NCI-H345 treated with DMSO at 0.1 percent for 48 hours (cell line): ENCODE data around the gene RCC2.
A peak's percentile ranks its signal among the peaks of the same experiment; 100 is the strongest.
"Not testable (repeated sequence)": the region's sequence is repeated elsewhere in the genome, so short reads cannot be mapped to it uniquely, and the experiment has no call there.

ENCODE experiments used
- DNase-seq: peaks from one replicate; lab custom pipeline; 2025; ENCODE audit not compliant: unreplicated experiment; lab: John Stamatoyannopoulos, UW

The RCC2 gene

DNA sequence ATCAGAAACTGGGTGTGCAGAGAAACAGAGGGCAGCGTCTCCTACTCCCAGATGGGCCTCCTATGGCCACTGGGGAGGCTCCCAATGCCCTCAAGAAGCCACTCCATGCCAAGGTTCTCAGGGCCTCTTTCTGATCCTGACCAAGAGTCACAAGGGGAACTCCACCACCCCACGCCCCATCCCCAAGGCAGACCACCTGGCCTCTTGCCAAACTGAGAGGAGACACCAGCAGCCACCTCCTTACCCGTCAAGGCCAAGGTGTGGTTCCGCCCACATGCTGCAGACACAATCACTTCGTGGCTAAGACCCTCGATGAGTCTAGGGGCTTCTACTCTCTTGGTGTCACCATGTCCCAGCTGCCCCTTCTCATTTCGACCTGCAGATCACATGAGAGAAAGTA is 17.0 kb downstream of the RCC2 start:
- no peak for DNase-seq

DNA sequence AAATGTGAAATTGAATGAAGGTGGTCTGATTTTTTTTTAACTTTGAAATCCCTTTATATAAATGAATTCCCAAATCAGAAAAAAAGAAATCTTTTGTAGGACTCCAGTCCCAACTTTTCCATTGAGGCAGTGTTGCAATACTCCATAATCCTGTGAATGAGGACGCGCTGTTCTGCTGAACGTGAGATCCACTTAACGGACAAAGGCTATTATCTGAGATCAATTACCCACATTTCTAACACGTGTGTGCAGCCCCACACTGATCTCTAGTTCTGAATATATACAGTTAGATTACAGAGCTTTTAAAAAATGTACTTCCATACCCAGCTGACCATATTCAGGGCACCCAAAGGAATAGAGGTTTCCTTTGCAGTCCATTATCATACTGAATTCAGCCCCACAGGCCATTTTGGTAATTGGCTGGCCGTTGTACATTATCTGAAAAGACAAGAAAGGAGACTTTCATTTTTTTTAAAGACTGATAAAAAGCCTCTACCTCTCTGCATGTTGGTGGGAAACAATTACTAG is 19.0 kb downstream of the RCC2 start:
- no peak for DNase-seq

DNA sequence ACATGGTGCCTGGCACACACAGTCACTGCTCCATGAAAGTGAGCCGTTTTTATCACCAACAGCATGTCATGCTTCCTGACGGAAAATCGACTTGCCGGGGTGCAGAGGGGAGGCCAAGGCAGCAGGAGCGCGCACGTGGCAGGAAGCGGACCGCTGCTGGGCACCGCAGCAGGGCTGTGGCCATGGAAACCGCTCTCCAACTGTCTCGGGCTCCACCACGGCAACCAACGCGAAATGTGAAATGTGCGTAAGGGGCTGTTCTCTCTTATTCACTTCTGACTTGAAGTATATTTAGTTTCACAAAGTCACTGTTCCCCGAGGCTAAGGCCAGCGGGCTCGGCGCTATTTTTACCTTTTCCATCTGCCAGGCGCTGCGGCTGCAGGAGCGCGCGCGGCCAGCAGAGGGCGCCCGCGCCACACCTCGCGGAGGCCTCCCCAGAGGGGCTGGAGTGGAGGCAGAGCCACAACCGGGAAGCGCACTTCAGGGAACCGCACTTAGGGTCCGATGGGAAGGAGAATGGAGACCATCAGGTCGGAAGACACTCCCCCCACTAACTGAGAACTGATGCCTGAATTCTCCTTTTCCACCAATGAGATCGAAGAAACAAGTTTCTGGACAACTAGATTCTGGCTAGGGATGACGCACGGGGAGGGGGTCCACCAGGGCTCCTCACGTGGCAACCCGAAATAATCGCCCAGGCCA is 19.7 kb downstream of the RCC2 start:
- DNase-seq: no peak

DNA sequence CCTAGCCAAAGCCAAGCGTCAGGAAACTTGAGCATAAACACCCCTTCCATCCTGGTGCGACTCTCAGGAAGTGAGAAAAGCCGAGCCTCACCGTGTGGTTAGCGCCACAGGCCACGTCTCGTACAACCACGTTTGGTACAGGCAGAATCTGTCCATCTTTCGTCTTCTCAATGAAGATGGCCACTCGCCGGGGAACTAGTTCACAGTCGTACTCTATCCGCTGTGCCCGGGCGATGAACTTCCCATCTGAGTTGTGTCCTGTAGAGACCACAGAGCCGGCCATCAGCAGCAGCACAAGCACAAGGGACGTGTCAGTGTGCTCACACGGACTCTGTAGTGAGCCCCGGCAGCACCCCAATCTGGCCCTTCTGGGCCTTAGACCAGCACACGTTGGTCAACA is 23.1 kb downstream of the RCC2 start:
- DNase-seq: no peak

DNA sequence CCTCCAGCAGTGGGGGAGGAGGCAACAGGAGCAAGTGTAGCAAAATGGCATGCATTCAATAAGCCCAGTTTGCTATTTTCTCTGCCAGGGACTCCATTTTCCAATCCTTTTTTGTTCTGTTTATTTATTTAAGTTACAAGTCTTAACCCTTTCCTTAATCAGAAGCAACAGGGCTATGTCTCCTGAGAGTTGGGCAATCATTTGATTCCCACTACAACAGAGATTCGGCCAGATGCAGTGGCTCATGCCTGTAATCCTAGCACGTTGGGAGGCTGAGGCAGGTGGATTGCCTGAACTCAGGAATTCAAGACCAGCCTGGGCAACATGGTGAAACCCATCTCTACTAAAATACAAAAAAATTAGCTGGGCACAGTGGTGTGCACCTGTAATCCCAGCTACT is 25.5 kb downstream of the RCC2 start:
- no peak for DNase-seq

DNA sequence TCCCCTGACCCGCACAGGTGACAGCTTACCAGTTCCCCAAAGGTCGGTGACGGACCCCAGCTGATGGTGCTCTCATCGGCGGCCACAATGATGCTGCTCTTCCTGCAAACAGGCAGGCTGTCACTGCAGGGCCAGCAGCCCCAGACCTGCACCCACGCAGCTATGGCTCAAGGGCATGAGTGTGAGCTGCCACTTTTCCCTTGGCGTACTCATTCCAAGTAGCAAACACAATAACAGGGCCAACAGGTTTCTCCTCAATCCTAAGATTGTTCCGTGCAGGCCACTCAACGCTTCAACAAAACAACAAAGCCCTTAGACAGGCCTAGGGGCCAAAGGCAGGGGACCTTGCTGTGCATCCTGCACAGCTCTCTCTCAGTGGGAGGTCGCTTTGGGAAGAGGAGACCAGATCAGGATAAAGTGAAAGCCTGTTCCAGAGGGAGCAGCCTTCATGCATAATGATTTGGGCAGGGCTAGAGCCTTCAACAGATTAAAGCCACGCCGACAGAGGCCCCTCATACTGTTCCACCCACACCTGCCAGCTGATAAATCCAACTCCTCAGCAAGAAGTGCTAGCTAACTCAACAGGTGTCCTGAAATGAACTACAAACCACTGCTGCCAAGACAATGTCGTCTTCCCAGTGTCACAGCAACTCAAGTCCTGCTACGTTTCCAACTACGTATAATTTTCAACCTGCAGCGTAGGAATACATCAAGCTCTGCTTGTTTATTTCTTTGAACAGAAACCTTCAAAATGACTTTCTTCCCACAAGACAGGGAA is 27.2 kb downstream of the RCC2 start:
- no peak for DNase-seq

DNA sequence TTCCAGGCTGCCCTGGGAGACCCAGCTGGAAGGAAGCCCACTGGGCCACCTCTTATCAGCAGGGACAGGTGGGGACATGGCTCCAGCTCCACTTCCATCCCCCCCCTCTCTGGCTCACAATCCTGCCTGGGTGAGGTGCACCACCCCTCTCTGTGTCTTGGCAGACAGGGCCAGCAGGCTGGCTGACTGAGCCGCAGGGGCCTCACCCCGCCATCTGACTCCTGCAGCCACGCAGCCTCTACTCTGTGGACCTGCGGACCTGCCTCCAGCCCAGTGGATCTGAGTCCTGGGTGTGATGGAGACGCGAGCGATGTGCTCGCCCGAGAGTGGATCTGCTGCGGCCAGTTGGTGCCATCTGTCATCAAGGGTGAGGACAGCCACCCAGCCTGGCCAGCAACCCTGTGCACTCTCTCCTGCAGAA is 30.1 kb downstream of the RCC2 start:
- DNase-seq: no peak

DNA sequence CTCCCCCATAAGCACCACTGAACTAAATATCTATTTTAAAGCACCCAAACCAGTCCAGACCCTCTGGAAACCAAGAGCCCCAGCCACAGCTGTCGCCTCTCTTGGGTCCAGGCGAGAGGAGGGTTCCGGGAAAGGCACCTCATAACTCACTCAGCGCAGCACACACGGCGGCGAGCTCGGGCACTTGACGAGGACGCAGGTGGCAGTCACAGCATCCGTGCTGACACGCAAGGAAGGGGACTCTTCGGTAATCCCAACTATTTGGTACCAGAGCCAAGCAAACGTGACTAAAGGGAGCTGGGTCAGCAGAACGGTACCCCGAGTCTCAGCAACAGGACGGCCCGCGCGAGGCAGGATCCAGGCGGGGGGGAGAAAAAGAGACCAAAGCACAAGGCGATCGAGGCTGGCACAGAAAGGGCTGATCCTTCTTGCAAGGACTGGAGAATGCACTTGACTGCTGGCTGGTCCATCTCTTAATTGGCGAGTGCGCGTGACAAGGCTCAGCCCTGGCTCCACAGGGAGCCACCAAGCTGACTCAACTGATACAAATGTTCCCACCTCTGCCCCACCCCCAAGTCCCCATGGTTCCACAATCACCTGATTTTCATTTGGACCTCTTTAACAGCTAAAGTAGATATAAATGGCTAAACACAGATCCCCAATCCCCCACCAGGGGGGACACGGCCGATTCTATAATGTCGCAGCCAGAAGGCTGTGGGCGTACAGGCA is 31.5 kb downstream of the RCC2 start:
- not testable (repeated sequence) for DNase-seq

DNA sequence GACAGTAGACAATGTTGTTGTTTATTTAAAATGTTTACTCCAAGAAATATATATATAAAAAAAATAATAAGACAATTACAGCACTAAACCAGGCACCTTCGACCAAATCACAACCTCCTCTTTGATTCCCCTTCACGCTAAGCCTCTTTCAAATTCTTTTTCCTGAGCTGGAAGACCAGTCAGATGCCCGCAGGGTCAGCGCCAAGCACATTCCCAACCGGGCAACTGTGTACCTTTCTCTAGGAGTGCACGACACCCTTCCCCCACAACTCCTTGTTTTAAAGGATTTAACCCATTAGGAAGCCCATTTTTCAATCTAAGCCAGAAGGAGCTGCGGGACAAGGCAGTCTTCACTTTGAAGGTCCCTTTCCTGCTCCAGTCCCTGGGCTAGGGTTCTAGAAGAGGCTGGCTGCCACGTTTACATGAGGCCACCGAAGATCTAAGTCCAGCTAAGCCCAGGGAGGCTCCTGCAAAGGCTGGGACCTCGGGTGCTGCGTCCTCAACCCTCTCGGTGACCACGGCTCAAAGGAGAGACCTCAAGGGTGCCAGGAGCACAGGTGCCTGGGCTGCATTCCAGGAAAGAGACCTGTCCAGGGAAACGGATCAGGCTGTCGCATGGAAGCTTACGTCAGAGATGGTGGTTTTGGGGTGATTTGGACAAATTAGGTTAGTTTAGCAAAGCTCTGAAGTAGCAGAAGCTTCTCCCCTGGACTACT is 32.6 kb downstream of the RCC2 start:
- not testable (repeated sequence) for DNase-seq

DNA sequence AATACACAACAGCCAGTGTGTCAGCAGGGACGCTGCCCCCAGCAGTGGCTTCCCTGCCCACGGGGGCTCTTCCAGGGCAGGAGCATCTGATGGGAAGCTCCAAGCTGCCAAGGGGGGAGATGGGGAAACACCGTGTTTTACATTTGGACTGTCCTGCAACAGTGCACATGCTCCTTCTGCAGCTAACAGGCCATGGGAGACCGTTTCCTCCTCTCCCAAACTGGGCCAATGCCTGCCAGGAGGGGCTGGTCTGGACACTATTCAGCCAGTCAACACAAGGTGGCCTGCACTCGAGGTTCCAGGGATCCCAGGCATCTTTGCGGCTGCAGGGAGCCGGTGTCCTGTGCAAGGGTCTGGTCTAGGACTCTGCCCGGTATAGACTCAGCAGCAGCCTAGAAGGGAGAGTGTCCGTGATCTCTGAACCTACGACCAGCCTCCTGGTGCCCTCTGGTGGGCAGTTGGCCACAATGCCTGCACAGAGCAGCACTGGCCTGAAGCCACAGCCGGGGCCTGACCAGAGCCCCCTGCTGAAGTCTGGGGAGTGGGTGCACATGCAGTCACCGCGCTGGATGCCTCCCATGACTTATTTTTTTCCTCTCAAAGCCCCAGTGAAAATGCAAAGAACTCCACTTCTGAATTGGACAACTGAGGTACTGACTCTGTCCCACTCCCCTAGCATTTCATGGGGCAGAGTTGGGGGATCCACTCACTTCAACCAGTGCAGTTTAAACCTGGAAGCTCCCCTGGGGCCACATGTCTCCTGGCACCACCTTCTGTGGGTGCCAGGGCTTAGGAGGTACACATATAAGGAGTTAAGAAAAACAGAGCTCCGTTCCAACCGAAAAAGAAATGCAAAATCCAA is 33.3 kb downstream of the RCC2 start:
- DNase-seq: peak; percentile 50

DNA sequence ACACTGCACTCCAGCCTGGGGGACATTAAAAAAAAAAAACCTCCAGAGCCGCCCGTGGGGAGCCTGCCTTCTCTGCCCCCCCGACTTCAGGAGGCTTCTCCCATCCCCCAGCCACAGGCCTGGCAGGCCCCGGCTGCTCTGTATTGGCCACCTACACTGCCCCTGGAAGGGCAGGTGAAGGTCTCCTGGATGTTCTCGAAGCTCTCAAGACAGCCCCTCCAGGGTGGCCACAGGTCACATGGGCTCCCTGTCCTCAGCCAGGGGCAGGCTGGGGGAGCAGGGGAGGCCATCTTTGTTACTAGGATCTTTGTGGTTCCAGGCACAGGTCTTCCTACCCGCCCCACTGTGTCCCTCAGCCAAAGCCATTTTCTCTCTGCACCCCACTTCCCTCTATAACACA is 34.7 kb downstream of the RCC2 start:
- no peak for DNase-seq

DNA sequence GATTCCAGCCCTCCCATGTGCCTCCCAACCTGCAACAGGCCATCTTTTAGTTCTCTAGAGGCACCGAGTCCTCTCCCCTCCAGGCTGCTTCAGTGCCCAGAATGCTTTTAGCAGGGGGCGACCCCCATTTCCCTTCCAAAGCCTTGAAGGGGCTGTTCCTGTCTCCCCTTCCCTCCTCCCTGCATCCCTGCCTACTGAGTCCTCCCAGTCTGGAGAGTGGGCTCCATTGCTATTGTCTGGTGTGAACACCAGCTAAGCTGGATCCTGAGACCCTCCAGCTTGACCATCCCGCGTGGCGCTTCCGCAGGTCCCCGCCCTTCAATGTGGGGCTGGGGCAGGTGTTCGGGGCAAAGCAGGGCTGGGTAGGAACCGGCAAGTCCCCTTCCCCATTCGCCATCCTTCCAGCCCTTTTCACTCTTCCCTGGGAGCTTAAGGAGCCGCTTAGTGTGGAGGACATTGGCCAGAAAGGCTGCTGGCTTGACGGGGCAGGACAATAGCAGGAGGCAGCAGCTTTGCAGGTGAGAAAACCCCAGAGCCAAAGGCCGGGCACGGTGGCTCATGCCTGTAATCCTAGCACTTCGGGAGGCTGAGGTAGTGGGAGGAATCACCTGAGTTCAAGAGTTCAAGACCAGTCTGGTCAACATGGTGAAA is 35.3 kb downstream of the RCC2 start:
- DNase-seq: no peak

DNA sequence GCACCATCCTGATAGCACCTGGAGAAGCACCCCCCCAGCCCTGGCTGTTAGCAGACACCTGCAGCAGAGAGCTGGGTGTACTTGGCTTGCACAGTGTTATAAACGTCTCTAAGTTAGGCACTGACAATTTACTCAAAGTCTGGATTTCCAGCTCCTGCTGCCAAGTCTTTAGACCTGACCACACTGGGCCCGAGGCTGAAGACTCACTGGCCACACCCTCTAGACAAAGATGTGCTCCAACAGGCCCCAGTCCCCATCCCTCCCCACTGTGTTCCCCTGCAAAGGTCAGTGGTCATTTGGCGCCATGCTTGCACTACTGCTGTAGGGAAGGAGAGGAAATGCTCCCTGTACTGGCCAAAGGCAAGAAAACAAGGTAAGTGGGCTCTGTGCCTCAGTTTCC is 36.4 kb downstream of the RCC2 start:
- no peak for DNase-seq

DNA sequence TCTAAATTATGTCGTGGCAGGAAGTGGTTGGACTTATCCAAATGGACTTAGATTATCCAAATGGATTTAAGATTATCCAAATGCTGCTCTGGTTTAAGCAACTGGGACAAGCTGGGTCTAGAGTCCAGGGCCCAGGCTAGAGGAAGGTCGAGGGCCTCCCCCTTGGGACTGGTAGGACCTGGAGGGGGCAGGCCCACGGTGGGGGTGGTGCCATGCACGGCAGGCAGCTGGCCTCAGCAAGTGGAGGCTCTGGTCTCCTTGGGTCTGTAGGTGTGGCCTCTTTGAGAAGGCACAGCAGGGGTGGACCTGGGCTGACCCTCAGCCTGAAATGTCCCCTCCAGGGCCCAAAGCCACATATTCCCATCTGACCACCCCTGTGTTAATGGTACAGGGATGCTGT is 37.6 kb downstream of the RCC2 start:
- DNase-seq: no peak

DNA sequence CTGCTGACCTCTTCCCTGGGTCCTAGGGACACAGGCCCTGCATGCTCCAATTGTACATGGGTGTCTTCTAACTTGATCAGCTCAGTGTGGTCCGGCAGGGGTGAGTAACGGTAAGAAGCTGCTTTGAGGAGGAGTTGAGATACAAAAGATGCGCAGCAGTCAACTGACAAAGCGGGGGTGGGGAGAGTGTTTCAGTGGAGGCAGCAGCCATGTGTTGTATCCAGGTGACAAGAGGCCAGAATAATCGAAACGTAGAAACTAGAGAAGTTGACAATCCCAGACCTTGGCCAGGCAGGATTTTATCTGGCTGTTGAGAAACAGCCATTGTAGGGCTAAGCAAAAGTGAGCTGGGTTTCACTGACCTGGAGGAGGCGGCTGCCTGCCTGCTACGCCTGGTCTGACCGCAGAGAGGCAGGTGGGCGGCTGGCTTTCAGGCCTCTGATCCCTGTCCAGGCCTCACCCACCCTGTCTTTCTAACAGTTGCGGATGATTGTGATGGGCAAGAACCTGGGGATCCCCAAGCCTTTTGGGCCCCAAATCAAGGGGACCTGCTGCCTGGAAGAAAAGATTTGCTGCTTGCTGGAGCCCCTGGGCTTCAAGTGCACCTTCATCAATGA is 38.6 kb downstream of the RCC2 start:
- no peak for DNase-seq

DNA sequence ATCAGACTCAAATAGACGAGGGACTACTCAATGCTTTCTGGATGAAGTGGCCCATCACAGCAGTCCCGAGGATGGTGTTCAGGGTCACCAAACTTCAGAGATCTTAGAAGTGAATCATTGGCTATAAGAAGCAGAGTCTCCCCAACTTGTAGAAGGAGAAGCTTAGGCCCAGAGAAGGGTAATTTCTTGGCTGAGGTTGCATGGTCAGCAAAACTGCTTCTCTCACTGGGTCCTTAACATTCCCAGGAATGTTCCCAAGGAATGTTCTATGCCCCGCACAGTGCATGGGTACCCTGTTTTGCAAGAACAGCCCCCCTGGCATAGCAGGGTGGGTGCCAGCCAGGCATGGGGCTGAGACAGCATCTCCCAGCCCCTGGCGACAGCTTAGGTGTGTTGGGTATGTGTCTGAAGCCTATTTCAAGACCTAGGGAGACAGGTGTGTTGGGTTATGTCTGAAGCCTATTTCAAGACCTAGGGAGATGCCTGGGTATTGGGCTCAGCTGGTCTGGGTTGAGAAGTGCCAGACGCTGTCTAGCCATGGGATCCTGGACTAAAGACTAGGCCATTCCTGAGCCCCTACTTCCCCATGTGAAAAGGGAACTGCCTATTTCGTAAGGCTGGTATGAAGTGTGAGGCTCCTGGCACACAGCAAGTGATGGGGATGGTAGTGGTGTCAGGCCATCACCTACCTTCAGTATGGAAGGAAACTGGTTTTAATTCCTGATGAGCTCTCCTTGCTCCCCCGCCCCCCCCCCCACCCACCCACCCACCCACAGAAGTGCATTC is 41.4 kb downstream of the RCC2 start:
- no peak for DNase-seq

DNA sequence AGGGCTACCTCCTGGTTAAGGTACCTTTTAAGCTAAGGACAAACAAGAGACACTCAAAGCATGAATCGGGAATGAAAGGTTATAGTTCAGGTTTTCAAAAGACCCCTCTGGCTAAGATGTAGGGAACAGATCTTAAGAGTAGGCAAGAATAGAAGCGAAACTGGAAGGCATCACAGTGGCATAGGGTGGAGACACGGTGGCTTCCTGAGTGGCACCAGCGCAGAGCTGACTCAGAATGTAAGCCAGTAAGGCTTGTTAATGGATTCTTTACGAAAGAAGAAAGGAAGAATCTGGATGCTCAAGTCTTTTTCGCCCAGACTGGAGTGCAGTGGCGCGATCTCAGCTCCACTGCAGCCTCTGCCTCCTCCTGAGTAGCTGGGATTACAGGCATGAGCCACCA is 46.2 kb downstream of the RCC2 start:
- DNase-seq: no peak

DNA sequence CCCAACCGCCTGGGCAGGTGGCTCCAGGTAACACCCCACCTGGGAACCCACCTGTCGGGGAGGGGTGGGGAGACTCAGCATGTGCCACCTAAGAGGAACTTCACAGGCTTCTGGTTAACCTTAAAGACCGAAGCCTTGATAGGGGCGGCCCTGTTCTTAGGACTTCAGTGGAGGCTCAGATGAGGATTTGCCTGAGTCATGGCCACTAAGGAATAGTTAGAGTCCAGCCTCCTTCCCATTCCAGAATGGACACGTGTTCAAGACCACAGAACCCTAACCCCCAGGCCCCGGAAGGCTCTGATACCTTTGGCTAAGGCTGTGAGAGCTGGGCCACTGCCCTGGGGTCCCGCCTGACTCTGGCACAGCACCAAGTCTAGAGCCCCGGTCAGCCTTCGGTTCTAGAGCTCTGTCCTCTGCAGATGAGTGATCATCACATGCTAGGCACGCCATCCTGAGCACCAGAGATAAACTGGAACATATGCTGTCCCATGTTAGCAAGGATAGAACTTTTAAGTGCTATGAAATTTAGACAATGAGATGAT is 47.2 kb downstream of the RCC2 start:
- DNase-seq: no peak
